Measurements from ENCODE around the gene TRIM59. TPM values are rescaled to one million over a fixed set of nuclear protein-coding genes. Genes with fewer than 3 reads are reported as not detected.
A peak's percentile ranks its signal among the peaks of the same experiment; 100 is the strongest.

The TRIM59 gene
- total RNA-seq, 2 donors from 2014 or later, result 32.7 to 33.1 TPM

GRCh38 chr3:160395297-160395696 lies 54.3 kb downstream of the TRIM59 start:
- peak; percentile 66 for DNase-seq
- no peaks in the 10 kb centered on the region for H3K36me3 ChIP-seq (ENCODE audit: control insufficient read depth, insufficient read depth, low read length)
- peak overlapping the region; percentile 71 for H3K9ac ChIP-seq (ENCODE audit: extremely low read depth, low read length, poor library complexity, severe bottlenecking)
- no peaks in the 10 kb centered on the region for H3K27me3 Mint-ChIP-seq (ENCODE audit: insufficient read depth)
- H3K9me3 ChIP-seq (ENCODE audit: control insufficient read depth, low read length), result no peaks in the 10 kb centered on the region
- H3K4me1 Mint-ChIP-seq, result peaks cover 29% of the 10 kb centered on the region
- no peaks in the 10 kb centered on the region for H3K4me1 ChIP-seq (ENCODE audit: control insufficient read depth, insufficient read depth, low read length)
- no peaks in the 10 kb centered on the region for H3K36me3 Mint-ChIP-seq (ENCODE audit: low read depth)
- H3K27ac ChIP-seq (ENCODE audit: low read depth, low read length), result peak overlapping the region; percentile 65
- H3K9me3 Mint-ChIP-seq, result no peaks in the 10 kb centered on the region
- no peaks in the 10 kb centered on the region for H3K27me3 ChIP-seq (ENCODE audit: control insufficient read depth, insufficient read depth, low read length, poor library complexity, severe bottlenecking)
- H3K27ac Mint-ChIP-seq, result peak overlapping the region; percentile 99
- peak overlapping the region; percentile 31 for H3K4me3 ChIP-seq (ENCODE audit: low read length)
- no peak for TF ChIP-seq CTCF (conservative IDR thresholded peaks at IDR 0.05)
- peak overlapping the region; percentile 10 for H3K4me3 Mint-ChIP-seq

GRCh38 chr3:160394009-160394392 lies 55.6 kb downstream of the TRIM59 start:
- no peaks in the 10 kb centered on the region for H3K27me3 ChIP-seq (ENCODE audit: control insufficient read depth, insufficient read depth, low read length, poor library complexity, severe bottlenecking)
- peaks cover 29% of the 10 kb centered on the region for H3K4me1 Mint-ChIP-seq
- H3K36me3 ChIP-seq (ENCODE audit: control insufficient read depth, insufficient read depth, low read length), result no peaks in the 10 kb centered on the region
- no peaks in the 10 kb centered on the region for H3K9me3 Mint-ChIP-seq
- no peak for DNase-seq
- no peak overlapping the region for H3K4me3 Mint-ChIP-seq
- no peaks in the 10 kb centered on the region for H3K4me1 ChIP-seq (ENCODE audit: control insufficient read depth, insufficient read depth, low read length)
- no peak overlapping the region for H3K9ac ChIP-seq (ENCODE audit: extremely low read depth, low read length, poor library complexity, severe bottlenecking)
- no peak for TF ChIP-seq CTCF (conservative IDR thresholded peaks at IDR 0.05)
- H3K27ac Mint-ChIP-seq, result no peak overlapping the region
- WGBS, 2 experiments (ENCODE audit: insufficient coverage in 1 of 2, insufficient read length in 1 of 2), result 93% methylated on average over 3 of the region's 3 CpGs; no CpG with 5 or more reads in 1 of the 2 experiments
- no peaks in the 10 kb centered on the region for H3K9me3 ChIP-seq (ENCODE audit: control insufficient read depth, low read length)
- no peak overlapping the region for H3K27ac ChIP-seq (ENCODE audit: low read depth, low read length)
- no peaks in the 10 kb centered on the region for H3K36me3 Mint-ChIP-seq (ENCODE audit: low read depth)
- no peaks in the 10 kb centered on the region for H3K27me3 Mint-ChIP-seq (ENCODE audit: insufficient read depth)
- no peak overlapping the region for H3K4me3 ChIP-seq (ENCODE audit: low read length)

GRCh38 chr3:160393346-160394008 lies 56.1 kb downstream of the TRIM59 start:
- H3K27me3 Mint-ChIP-seq (ENCODE audit: insufficient read depth), result no peaks in the 10 kb centered on the region
- Histone ChIP-seq H3K27ac (ENCODE audit: low read depth, low read length) (no peak overlapping the region), H3K9ac (ENCODE audit: extremely low read depth, low read length, poor library complexity, severe bottlenecking) (no peak overlapping the region), H3K9me3 (ENCODE audit: control insufficient read depth, low read length) (no peaks in the 10 kb centered on the region), H3K4me1 (ENCODE audit: control insufficient read depth, insufficient read depth, low read length) (no peaks in the 10 kb centered on the region), H3K36me3 (ENCODE audit: control insufficient read depth, insufficient read depth, low read length) (no peaks in the 10 kb centered on the region), H3K4me3 (ENCODE audit: low read length) (no peak overlapping the region), H3K27me3 (ENCODE audit: control insufficient read depth, insufficient read depth, low read length, poor library complexity, severe bottlenecking) (no peaks in the 10 kb centered on the region)
- H3K4me3 Mint-ChIP-seq, result no peak overlapping the region
- DNase-seq, result no peak
- TF ChIP-seq CTCF (conservative IDR thresholded peaks at IDR 0.05), result no peak
- WGBS, 2 experiments (ENCODE audit: insufficient coverage in 1 of 2, insufficient read length in 1 of 2), result 93 to 100% methylated on average over 2 of the region's 2 CpGs
- H3K36me3 Mint-ChIP-seq (ENCODE audit: low read depth), result no peaks in the 10 kb centered on the region
- no peak overlapping the region for H3K27ac Mint-ChIP-seq
- peaks cover 26% of the 10 kb centered on the region for H3K4me1 Mint-ChIP-seq
- H3K9me3 Mint-ChIP-seq, result no peaks in the 10 kb centered on the region

All from endodermal cell (in vitro differentiated cells).